HCT116 (cell line): ENCODE data around the gene PADI3. TPM values are rescaled to one million over a fixed set of nuclear protein-coding genes. Genes with fewer than 3 reads are reported as not detected.
A peak's percentile ranks its signal among the peaks of the same experiment; 100 is the strongest.
"Not testable (repeated sequence)": the region's sequence is repeated elsewhere in the genome, so short reads cannot be mapped to it uniquely, and the experiment has no call there.

Source experiments
- ATAC-seq: fragments of 200-7000 bp; cut with Tn5 transposase; 2 replicates; pipeline ENCODE4 v1.9.1; 2020; ENCODE audit warnings: mild to moderate bottlenecking, moderate library complexity
- BruUV-seq: library from RNA; stranded (reverse); fragments of 400-500 nt; replicated peaks from 2 replicates; lab custom pipeline; 2021; lab: Mats Ljungman, UMichigan
- CTCF ChIA-PET: fragments of 300-600 bp; sonication (Branson Sonifier 250); formaldehyde crosslinking; loops from one replicate; lab custom pipeline; 2021; ENCODE audit warnings: antibody characterized with exemption; lab: Charles Lee
- POLR2A ChIA-PET: fragments of 300-600, 350-600 bp; sonication (Branson Sonifier 250); formaldehyde crosslinking; loops from one replicate; lab custom pipeline; 2021; ENCODE audit warnings: antibody characterized with exemption; lab: Charles Lee
- RAD21 ChIA-PET, 2 experiments: fragments of 300-600 bp; sonication (Branson Sonifier 250); formaldehyde crosslinking; loops; one replicate each; lab custom pipeline; 2023; ENCODE audit warnings: low total read pairs in 2 of 2; ENCODE audit not compliant: uncharacterized antibody in 2 of 2, unreplicated experiment in 2 of 2, low non-redundant PET in 1 of 2; lab: Charles Lee
- DNase-seq: peaks from one replicate; pipeline ENCODE4 v3.0.0-alpha.2; 2010; ENCODE audit warnings: low read depth, low spot score
- H2AFZ ChIP-seq: fragments of 200-600 bp; shearing (Covaris generic), sonication (generic); 2 replicates; pipeline ENCODE4 v1.6.1; 2017; ENCODE audit warnings: low read depth, mixed run types, mixed read lengths, antibody characterized with exemption, low read length; ENCODE audit not compliant: poor library complexity, severe bottlenecking
- H3K27ac ChIP-seq: 2 replicates; pipeline ENCODE4 v1.5.1; 2012; ENCODE audit warnings: low read depth, low read length
- H3K27me3 ChIP-seq: fragments of 200-600 bp; sonication (generic); 2 replicates; pipeline ENCODE4 v1.6.1; 2016; ENCODE audit warnings: mixed run types, low read length, mixed read lengths; ENCODE audit not compliant: insufficient read depth
- H3K36me3 ChIP-seq, 2 experiments: fragments of 200-500 bp in 1 of 2; fragments of 200-600 bp in 1 of 2; sonication (Bioruptor generic) in 1 of 2; sonication (generic) in 1 of 2; 2 replicates each; pipeline versions ENCODE4 v1.5.1 to v1.6.1; 2014 to 2016; ENCODE audit warnings: low read length in 2 of 2, inconsistent platforms in 1 of 2, mixed read lengths in 1 of 2, mixed run types in 1 of 2; ENCODE audit not compliant: insufficient read depth in 2 of 2, control insufficient read depth in 1 of 2
- H3K4me1 ChIP-seq, 2 experiments: fragments of 200-600 bp in 1 of 2; sonication (generic) in 1 of 2; 2 replicates each; pipeline versions ENCODE4 v1.5.1 to v1.6.1; 2012 to 2017; ENCODE audit warnings: low read length in 2 of 2, inconsistent platforms in 1 of 2, mild to moderate bottlenecking in 1 of 2, mixed read lengths in 1 of 2, mixed run types in 1 of 2, moderate library complexity in 1 of 2; ENCODE audit not compliant: insufficient read depth in 2 of 2, control insufficient read depth in 1 of 2
- H3K4me2 ChIP-seq: fragments of 200-600 bp; sonication (generic); 2 replicates; pipeline ENCODE4 v1.6.1; 2017; ENCODE audit warnings: mixed run types, low read length, mixed read lengths
- H3K4me3 ChIP-seq, 2 experiments: fragments of 200-600 bp in 1 of 2; sonication (generic) in 1 of 2; replicated peaks in 1 of 2; 2 replicates each; pipeline ENCODE4 v1.5.1; 2011 to 2016; ENCODE audit warnings: low read length in 2 of 2, control low read depth in 1 of 2, low read depth in 1 of 2, mild to moderate bottlenecking in 1 of 2, mixed read lengths in 1 of 2, mixed run types in 1 of 2
- H3K79me2 ChIP-seq: fragments of 200-600 bp; sonication (generic); 2 replicates; pipeline ENCODE4 v1.6.1; 2017; ENCODE audit warnings: mild to moderate bottlenecking, mixed run types, low read length, moderate library complexity, mixed read lengths; ENCODE audit not compliant: insufficient read depth
- H3K9ac ChIP-seq: fragments of 200-600 bp; sonication (generic); 2 replicates; pipeline ENCODE4 v1.6.1; 2016; ENCODE audit warnings: low read length, mixed read lengths
- H3K9me2 ChIP-seq: fragments of 200-600 bp; sonication (generic), shearing (Covaris generic); 2 replicates; pipeline ENCODE4 v1.6.1; 2017; ENCODE audit warnings: mixed run types, mild to moderate bottlenecking, moderate library complexity; ENCODE audit not compliant: insufficient read depth
- H3K9me3 ChIP-seq, 2 experiments: fragments of 200-500 bp in 1 of 2; fragments of 200-600 bp in 1 of 2; sonication (Bioruptor generic) in 1 of 2; sonication (generic) in 1 of 2; 2 replicates each; pipeline ENCODE4 v1.6.1; 2014 to 2017; ENCODE audit warnings: low read length in 2 of 2, mixed read lengths in 2 of 2, inconsistent platforms in 1 of 2, low read depth in 1 of 2, mild to moderate bottlenecking in 1 of 2, mixed run types in 1 of 2, moderate library complexity in 1 of 2; ENCODE audit not compliant: control insufficient read depth in 1 of 2, insufficient read depth in 1 of 2
- H4K20me1 ChIP-seq: fragments of 200-600 bp; sonication (generic), shearing (Covaris generic); 2 replicates; pipeline ENCODE4 v1.6.1; 2017; ENCODE audit warnings: mixed run types, mild to moderate bottlenecking, moderate library complexity; ENCODE audit not compliant: insufficient read depth
- CBX3 ChIP-seq: IDR thresholded peaks from 2 replicates; pipeline ENCODE4 v1.6.1; 2012; ENCODE audit warnings: low read depth
- MAX ChIP-seq: IDR thresholded peaks from 2 replicates; pipeline ENCODE4 v1.6.1; 2012
- intact Hi-C: fragments of 100-400 bp; cut with micrococcal nuclease; formaldehyde crosslinking; loops from 2 replicates; pipeline ENCODE4 v1.10.0; 2022
- total RNA-seq: library from RNA; stranded (reverse); gene quantifications from one replicate; pipeline ENCODE4 v1.2.1, GENCODE V29; 2021; ENCODE audit not compliant: unreplicated experiment

Gene PADI3
- total RNA-seq, 1 experiment from 2014 or later, result 0.93 TPM

DNA sequence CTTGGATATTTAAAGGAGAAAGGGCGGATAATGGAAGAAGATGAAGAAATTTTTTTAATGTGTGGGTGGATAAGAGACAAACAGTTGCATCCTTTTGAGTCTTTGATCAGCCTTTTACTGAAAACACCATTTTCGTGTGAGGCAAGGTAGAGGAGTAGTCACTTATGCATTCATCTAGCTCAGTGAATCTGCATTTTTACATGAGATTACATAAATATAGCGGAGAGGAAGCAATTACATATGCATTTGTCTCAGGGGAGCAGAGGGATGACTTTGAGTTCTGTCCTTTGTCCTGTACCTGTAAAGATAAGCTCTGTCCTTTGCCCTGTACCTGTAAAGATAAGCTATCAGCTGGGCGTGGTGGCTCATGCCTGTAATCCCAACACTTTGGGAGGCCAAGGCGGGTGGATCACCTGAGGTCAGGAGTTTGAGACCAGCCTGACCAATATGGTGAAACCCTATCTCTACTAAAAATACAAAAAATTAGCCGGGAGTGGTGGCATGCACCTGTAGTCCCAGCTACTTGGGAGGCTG is 73.0 kb downstream of the PADI3 start:
- H2AFZ ChIP-seq, BruUV-seq, H3K9me3 ChIP-seq, H3K79me2 ChIP-seq, intact Hi-C loops, H3K27ac ChIP-seq, DNase-seq, H3K4me2 ChIP-seq, ATAC-seq, H3K27me3 ChIP-seq, POLR2A ChIA-PET, H3K4me3 ChIP-seq, H3K9me2 ChIP-seq, H3K36me3 ChIP-seq, RAD21 ChIA-PET, H3K4me1 ChIP-seq, H4K20me1 ChIP-seq, H3K9ac ChIP-seq: not testable (repeated sequence)
- CTCF ChIA-PET, result interaction anchor here (1.0 kb wide), 1 partner anchor 15 kb away, joined by 3 read pairs; no protein-coding TSS in a partner anchor

GRCh38 chr1:17328855-17329254 is 80.0 kb downstream of the PADI3 start:
- DNase-seq, result no peak
- TF ChIP-seq CBX3, result no peak
- Histone ChIP-seq H3K27ac (no peak overlapping the region), H3K9me2 (no peaks in the 10 kb centered on the region), H3K36me3 (no peaks in the 10 kb centered on the region), H3K79me2 (no peaks in the 10 kb centered on the region), H3K27me3 (no peaks in the 10 kb centered on the region), H3K9me3 (peaks cover 0 to 4% of the 10 kb centered on the region in 2 experiments; a peak in 1 of 4 replicates), H3K4me1 (no peaks in the 10 kb centered on the region), H3K4me3 (no peak overlapping the region), H4K20me1 (no peaks in the 10 kb centered on the region), H2AFZ (no peak overlapping the region), H3K9ac (no peak overlapping the region), H3K4me2 (no peak overlapping the region)
- ChIA-PET CTCF (no interaction called here), RAD21 (no interaction called here), POLR2A (no interaction called here)
- intact Hi-C loops, result no loop called here
- ATAC-seq, result no peak
- no TSS peak for BruUV-seq

DNA sequence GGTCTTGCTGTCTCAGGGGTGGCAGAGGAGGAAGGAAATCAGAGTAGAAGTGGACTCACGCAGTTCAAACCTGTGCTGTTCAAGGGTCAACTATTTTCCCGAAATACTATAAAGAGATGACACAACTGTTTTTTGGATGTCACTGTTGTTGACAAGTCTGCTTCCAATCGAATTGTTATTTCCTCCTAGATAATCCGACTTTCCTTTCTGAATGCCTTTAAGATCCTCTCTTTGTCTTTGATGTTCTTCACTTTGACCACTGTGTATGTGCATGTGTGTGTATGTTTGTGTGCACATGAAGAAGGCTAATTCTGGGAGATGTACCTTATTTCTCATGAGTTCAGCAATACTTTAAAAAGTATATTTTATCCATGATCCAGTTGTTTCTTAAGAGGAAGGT is 80.7 kb downstream of the PADI3 start:
- Histone ChIP-seq H3K79me2 (no peaks in the 10 kb centered on the region), H2AFZ (no peak overlapping the region), H3K9me3 (peaks cover 0 to 4% of the 10 kb centered on the region in 2 experiments; a peak in 1 of 4 replicates), H3K9ac (no peak overlapping the region), H3K27ac (no peak overlapping the region), H3K4me2 (no peak overlapping the region), H3K36me3 (no peaks in the 10 kb centered on the region), H3K9me2 (no peaks in the 10 kb centered on the region), H4K20me1 (no peaks in the 10 kb centered on the region), H3K27me3 (no peaks in the 10 kb centered on the region), H3K4me3 (no peak overlapping the region), H3K4me1 (no peaks in the 10 kb centered on the region)
- TF ChIP-seq CBX3 (0 out of 2 replicates have a peak, but pooled peaks have one; percentile 25), MAX (no peak)
- no peak for DNase-seq
- BruUV-seq, result no TSS peak
- POLR2A ChIA-PET, result no interaction called here
- RAD21 ChIA-PET, result no interaction called here
- no peak for ATAC-seq
- intact Hi-C loops, result no loop called here
- CTCF ChIA-PET, result no interaction called here
